CD4-positive, alpha-beta T cell treated with Interleukin-17A for 4 hours (primary cell): ENCODE data around the gene ASIC4.

Experiments
- DNase-seq: peaks from one replicate; pipeline ENCODE4 v3.0.0-alpha.2; 2020; ENCODE audit warnings: mixed read lengths

ASIC4 gene

DNA sequence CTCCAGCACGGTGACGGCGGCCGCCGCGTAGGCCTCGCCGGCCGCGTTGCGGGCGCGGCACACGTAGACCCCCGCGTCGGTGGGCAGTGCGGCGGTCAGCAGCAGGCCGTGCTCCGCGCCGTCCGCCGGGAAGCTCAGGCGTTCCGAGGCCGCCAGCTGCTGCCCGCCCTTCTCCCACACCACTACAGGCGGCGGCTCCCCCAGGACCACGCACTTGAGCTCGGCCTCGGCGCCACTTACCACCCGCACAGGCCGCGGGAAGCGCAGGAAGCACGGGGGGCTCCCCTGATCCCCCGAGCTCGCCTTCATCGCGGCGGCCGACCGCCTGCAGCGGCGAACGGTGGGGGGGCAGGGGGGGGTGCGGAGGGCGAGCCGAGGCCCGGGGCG lies 56.6 kb downstream of the ASIC4 start:
- DNase-seq, result no peak

DNA sequence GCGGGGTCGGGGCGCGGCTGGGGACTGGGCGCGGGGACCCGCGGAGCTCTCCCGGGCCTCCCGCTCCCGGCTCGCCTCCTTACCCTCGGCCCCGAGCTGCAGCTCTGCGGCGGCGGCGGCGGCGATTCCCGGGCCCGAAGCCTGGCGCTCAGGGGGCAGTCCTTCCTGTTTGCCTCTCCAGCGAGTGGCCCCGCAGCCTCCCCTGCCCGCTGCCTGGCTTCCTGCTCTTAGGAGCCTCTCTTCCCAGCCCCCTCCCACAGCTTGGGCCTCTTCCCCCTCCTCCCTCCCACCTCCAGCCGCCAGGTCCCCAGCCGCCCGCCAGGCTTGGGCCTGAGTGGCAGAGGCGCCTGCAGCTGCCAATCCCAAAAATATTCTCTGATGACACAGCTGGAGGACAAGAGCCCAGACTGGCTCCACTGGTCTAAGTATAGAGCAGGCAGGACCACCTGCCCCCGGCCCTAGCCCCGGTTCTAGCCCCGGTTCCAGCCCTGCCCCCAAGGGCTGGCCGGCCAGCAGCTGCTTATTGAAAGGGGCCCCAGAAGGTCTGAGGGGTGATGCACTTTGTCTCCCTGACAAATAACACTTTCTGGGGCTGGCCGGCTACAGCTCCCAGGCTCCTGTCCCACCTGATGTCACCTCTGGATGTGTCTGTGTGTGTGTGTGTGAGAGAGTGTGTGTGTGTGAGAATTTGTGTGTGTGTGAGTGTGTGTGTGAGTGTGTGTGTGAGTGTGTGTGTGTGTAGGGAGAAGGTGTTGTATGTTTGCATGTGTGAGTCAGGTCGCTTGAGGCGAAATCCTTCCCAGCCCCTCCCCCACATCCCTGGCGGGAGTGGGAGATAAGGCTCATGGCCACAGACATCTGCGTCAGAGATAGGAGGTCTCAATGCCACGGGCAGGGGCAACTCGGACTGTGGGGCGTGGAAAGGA lies 57.3 kb downstream of the ASIC4 start, which contains the start of gene OBSL1:
OBSL1 (minus strand) TSS at position 229 of the 926 bp plus-strand sequence. CDS start 307 bp downstream, outside the sequence.
- no peak for DNase-seq

DNA sequence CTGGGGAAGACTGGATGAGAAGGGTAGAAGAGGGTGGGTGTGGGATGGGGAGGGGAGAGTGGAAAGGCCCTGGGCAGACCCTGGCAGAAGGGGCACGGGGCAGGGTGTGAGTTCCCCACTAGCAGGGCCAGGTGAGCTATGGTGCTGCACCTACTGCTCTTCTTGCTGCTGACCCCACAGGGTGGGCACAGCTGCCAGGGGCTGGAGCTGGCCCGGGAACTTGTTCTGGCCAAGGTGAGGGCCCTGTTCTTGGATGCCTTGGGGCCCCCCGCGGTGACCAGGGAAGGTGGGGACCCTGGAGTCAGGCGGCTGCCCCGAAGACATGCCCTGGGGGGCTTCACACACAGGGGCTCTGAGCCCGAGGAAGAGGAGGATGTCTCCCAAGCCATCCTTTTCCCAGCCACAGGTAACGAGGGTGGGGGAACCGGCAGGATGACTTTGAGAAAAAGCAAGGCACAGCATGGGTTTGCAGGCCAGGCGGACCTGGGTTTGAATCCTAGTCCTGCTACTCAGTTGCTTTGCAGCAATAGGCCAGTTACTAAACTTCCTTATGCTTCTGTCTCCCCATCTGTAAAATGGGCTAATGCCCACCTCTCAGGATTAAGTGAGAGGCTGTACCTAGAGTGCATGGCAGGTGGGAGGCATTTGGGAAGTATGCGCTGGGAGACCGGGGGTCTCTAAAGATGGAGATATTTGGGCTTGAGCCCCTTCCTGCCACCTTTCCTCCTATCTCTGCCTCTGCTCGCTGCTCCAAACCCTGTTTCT lies 58.1 kb downstream of the ASIC4 start, which contains the start of gene INHA:
INHA (plus strand) TSS at position 74 of the 765 bp plus-strand sequence; CDS start at position 139, 65 bp downstream.
- DNase-seq, result no peak

DNA sequence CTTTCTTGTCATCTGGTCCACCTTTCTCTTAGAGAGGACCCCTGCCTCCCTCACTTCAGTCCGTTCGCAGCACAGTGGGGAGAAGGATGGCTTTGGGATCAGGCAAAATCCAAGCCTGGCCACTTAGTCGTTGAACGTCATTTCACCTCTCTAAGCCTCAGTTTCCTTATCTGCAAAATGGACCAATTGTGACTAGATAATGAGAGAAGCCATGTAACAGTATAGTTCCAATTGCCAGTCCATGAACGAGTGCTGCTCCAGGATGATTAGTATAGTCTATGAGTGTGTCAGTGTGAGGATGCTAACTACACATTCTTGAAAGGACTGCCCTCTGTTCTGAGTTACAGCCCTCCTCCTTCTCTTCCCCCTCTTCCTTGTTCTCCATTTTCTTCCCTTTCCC lies 58.9 kb downstream of the ASIC4 start:
- DNase-seq, result no peak

DNA sequence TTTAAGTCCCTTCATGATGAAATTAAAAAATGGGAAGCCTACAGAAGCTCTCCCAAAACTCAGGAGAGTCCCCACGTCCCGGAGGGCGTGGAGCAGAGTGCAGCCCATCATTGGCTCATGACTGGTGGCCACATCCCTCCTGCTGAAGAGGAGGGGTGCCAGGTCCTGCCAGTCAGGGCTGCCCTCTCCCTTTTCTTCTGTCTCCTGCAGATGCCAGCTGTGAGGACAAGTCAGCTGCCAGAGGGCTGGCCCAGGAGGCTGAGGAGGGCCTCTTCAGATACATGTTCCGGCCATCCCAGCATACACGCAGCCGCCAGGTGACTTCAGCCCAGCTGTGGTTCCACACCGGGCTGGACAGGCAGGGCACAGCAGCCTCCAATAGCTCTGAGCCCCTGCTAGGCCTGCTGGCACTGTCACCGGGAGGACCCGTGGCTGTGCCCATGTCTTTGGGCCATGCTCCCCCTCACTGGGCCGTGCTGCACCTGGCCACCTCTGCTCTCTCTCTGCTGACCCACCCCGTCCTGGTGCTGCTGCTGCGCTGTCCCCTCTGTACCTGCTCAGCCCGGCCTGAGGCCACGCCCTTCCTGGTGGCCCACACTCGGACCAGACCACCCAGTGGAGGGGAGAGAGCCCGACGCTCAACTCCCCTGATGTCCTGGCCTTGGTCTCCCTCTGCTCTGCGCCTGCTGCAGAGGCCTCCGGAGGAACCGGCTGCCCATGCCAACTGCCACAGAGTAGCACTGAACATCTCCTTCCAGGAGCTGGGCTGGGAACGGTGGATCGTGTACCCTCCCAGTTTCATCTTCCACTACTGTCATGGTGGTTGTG lies 60.4 kb downstream of the ASIC4 start:
- DNase-seq, result no peak

DNA sequence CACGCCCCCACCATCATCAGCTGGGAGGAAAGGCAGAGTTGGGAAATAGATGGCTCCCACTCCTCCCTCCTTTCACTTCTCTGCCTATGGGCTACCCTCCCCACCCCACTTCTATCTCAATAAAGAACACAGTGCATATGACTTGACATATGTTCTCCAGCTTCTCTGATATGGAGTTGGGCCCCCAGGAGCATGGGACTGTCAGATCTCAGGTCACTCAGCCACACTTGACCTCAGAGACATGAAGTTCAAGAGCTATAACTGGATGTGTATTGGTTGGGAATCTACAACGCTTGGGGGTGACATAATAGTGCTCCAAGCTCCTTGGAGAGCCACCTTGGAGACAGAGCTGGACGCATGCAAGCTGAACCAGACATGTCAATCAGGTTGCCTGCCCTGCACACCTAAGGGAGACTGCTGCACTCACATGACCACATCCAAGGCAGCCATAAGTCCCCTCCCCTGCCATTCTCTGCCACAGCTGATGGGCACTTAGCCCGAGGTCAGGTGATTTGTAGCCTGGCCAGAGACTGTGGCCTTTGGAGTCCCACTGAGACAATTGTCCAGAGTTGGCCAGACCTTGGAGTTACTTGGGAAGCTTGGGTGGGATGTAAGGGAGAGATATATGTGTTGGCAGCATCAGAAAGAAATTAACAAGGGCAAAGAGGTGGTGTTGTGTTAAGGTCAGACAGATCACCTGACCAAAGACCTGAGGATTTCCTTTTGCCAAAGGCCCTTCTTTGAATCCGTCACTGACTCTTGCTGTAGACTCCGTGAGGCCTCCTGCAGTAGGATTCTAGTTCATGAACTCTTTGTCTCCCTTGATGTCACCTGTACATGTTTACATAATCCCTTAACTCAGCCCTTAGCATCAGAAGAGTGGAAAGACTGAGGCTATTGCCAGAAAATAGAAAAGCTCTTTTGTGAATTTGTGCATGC lies 61.6 kb downstream of the ASIC4 start:
- no peak for DNase-seq

DNA sequence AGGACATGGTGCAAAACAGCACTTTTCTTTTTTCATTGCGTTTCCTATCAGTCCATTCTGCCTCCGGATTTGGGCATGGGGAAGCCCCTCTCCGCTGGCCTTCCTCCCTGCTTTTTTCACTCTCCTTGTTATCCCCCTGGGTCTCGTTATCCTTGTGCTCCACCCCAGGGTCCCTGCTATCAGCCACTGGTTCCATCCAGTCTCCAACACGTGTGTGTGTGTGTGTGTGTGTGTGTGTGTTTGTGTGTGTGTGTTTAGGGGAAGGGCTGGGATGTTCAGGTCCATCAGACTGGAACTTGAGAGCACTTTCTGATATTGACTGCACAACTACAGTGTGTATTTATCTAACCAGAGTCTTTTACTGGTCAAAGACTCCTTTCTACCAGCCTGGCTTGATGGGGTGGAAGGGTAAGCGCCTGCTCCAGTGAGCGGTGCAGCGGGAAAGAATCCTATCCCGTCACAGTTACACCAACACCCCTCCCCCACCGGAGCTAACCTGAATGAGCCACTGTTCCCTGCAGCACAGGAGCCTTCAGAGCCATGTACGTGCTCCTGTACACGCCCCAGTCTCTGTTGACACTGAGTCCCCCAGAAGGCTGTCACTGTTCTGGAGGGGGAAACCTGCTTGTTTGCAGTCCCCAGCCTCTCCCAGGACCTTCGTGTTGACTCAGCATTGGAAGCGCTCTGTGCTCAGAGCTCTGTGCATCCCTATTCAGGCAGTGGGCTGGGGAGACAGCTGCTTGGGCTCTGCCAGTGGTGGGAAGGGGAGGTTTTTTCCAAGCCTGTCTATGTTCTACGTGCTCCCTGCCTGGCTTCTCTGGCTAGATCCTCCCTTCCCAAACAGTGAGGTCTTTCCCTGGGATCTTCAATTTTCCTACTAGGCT lies 62.5 kb downstream of the ASIC4 start:
- no peak for DNase-seq

DNA sequence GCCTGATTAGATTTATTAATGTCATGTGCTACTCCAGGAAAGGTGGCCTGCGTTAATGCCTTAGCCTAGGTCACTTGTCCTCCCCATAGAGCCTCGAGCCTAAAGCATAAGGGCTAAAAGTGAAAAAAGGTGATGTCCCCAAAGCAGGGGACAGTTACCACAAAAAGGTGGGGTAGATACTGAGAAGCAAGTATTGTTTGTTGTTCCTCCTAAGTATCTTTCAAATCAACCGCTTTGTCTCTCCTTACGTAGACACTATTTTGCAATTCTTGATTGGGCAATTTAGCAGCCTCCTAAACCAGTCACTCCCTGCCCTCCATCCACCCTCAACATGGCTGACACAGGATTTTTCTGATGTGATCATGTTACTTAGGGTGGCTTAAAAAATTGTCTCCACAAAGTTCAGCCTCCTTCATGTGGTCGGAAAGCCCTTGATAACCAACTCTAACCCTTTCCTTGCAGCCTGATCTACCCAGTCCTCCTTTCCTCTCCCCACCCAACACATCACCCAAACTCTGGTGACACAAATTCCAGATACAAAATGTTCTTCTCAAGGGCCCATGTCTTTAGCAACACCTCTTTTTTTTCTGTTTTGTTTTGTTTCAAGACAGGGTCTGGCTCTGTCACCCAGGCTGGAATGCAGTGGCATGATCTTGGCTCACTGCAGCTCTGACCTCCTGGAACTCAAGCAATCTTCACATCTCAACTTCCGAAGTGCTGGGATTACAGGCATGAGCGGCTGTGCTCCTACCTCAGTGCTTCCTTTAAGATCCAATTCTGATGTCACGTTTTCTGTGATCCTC lies 64.7 kb downstream of the ASIC4 start:
- no peak for DNase-seq

DNA sequence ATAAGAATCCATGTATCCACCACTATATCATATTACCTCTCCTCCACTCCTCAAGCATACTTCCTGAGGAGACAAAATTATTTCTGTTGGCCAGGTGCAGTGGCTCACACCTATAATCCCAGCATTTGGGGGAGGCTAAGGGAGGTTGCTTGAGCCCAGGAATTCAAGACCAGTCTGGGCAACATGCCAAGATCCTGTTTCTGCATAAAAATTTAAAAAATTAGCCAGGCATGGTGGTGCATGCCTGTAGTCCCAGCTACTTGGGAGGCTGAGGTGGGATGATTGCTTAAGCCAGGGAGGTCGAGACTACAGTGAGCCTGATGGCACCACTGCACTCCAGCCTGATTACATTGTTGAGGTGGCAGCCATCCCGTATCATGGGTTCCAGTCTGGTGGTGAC lies 67.1 kb downstream of the ASIC4 start:
- no peak for DNase-seq
